Measurements from ENCODE around the gene KAT6B.

The KAT6B gene

GRCh38 chr10:74822521-74823089 lies 3.8 kb upstream of the KAT6B start:
- no peak for DNase-seq (ENCODE audit: low read depth in 2 of 2, low spot score in 1 of 2)

GRCh38 chr10:74823791-74824183 lies 2.6 kb upstream of the KAT6B start:
- DNase-seq (ENCODE audit: low read depth in 2 of 2, low spot score in 1 of 2), result no peak

GRCh38 chr10:74824184-74824899 lies 2.1 kb upstream of the KAT6B start:
- DNase-seq (ENCODE audit: low read depth in 2 of 2, low spot score in 1 of 2), result peak in 1 of 2 donors; percentile 7

- DNase-seq (ENCODE audit: low read depth in 2 of 2, low spot score in 1 of 2), result peak; percentile 14 to 22
Measured at GRCh38 chr10:74824900-74825370, 1.5 kb upstream of the KAT6B start.

- peak in 1 of 2 donors; percentile 24 for DNase-seq (ENCODE audit: low read depth in 2 of 2, low spot score in 1 of 2)
Measured at GRCh38 chr10:74825371-74826141, 844 bp upstream of the KAT6B start.

GRCh38 chr10:74827045-74827441 lies 643 bp downstream of the KAT6B start:
- no peak for DNase-seq (ENCODE audit: low read depth in 2 of 2, low spot score in 1 of 2)

- no peak for DNase-seq (ENCODE audit: low read depth in 2 of 2, low spot score in 1 of 2)
Measured at GRCh38 chr10:74827694-74828093, 1.3 kb downstream of the KAT6B start.

GRCh38 chr10:74828946-74829345 lies 2.5 kb downstream of the KAT6B start:
- no peak for DNase-seq (ENCODE audit: low read depth in 2 of 2, low spot score in 1 of 2)

GRCh38 chr10:74831518-74832120 lies 5.2 kb downstream of the KAT6B start:
- no peak for DNase-seq (ENCODE audit: low read depth in 2 of 2, low spot score in 1 of 2)

GRCh38 chr10:74835963-74836362 lies 9.6 kb downstream of the KAT6B start:
- DNase-seq (ENCODE audit: low read depth in 2 of 2, low spot score in 1 of 2), result no peak

GRCh38 chr10:74836877-74837276 lies 10.5 kb downstream of the KAT6B start:
- no peak for DNase-seq (ENCODE audit: low read depth in 2 of 2, low spot score in 1 of 2)

GRCh38 chr10:74837743-74838142 lies 11.3 kb downstream of the KAT6B start:
- DNase-seq (ENCODE audit: low read depth in 2 of 2, low spot score in 1 of 2), result no peak

GRCh38 chr10:74839708-74840107 lies 13.3 kb downstream of the KAT6B start:
- no peak for DNase-seq (ENCODE audit: low read depth in 2 of 2, low spot score in 1 of 2)

GRCh38 chr10:74841265-74841973 lies 15.0 kb downstream of the KAT6B start:
- no peak for DNase-seq (ENCODE audit: low read depth in 2 of 2, low spot score in 1 of 2)

- no peak for DNase-seq (ENCODE audit: low read depth in 2 of 2, low spot score in 1 of 2)
Measured at GRCh38 chr10:74842301-74842954, 16.0 kb downstream of the KAT6B start.

- no peak for DNase-seq (ENCODE audit: low read depth in 2 of 2, low spot score in 1 of 2)
Measured at GRCh38 chr10:74846958-74847357, 20.6 kb downstream of the KAT6B start.

- DNase-seq (ENCODE audit: low read depth in 2 of 2, low spot score in 1 of 2), result no peak
Measured at GRCh38 chr10:74851831-74852230, 25.4 kb downstream of the KAT6B start.

GRCh38 chr10:74852381-74852780 lies 26.0 kb downstream of the KAT6B start:
- DNase-seq (ENCODE audit: low read depth in 2 of 2, low spot score in 1 of 2), result no peak

- DNase-seq (ENCODE audit: low read depth in 2 of 2, low spot score in 1 of 2), result no peak
Measured at GRCh38 chr10:74854610-74855009, 28.2 kb downstream of the KAT6B start.

GRCh38 chr10:74855027-74855426 lies 28.6 kb downstream of the KAT6B start:
- no peak for DNase-seq (ENCODE audit: low read depth in 2 of 2, low spot score in 1 of 2)

GRCh38 chr10:74855439-74855838 lies 29.0 kb downstream of the KAT6B start:
- no peak for DNase-seq (ENCODE audit: low read depth in 2 of 2, low spot score in 1 of 2)

Measured in stimulated activated CD8-positive, alpha-beta memory T cell treated with anti-CD3 and anti-CD28 coated beads, Interleukin-4, amount 100 ng/mL, for 1 hour (primary cell).